ENCODE data around the gene TMPRSS4.
A peak's percentile ranks its signal among the peaks of the same experiment; 100 is the strongest.
"Not testable (repeated sequence)": the region's sequence is repeated elsewhere in the genome, so short reads cannot be mapped to it uniquely, and the experiment has no call there.

The TMPRSS4 gene

DNA sequence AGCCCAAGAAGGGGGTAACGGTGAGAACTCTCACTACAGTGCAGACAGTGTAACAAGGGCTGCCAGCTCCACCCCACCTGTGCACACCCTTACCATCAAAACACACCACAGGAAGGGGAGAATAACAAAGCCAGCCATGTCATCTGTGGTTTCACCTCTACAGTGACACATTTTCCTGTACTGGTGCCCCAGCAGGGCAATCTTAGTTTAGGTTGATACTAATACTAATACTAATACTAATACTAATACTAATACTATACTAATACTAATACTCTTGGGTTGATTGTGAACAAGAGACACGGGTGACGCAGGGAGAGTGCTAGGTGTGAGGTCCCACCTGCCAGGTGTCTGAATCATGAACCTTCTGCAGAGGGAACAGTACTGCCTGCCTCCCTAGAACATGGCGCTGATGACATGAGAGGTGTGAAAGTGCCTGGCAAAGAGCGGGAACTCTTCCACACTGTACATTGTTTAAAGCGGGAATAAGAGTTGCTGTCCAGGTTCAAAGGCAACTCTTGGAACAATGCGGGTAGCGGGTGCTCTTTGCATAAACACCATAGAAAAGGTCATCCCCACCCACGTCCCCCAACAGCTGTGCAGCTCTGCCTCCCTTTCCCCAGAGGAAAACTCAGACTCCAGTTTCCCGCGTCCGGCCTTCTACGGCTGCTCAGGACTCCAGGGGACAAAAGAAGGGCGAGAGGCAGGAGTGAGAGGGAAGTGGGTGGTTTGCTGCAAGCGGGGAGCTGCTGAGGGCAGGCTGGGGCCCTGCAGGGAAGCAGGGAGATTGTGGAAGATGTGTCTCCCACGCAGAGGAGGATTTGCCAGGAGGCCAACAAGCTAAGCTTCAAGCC, 25.0 kb upstream of the TMPRSS4 start:
- Mint-ChIP-seq H3K4me1 (ENCODE audit: low read depth) (peaks cover 59% of the 10 kb centered on the region), H3K27ac (peak overlapping the region; percentile 77), H3K4me3 (peak overlapping the region; percentile 44), H3K9me3 (no peaks in the 10 kb centered on the region), H3K36me3 (ENCODE audit: low read depth) (no peaks in the 10 kb centered on the region), H3K27me3 (no peaks in the 10 kb centered on the region)

DNA sequence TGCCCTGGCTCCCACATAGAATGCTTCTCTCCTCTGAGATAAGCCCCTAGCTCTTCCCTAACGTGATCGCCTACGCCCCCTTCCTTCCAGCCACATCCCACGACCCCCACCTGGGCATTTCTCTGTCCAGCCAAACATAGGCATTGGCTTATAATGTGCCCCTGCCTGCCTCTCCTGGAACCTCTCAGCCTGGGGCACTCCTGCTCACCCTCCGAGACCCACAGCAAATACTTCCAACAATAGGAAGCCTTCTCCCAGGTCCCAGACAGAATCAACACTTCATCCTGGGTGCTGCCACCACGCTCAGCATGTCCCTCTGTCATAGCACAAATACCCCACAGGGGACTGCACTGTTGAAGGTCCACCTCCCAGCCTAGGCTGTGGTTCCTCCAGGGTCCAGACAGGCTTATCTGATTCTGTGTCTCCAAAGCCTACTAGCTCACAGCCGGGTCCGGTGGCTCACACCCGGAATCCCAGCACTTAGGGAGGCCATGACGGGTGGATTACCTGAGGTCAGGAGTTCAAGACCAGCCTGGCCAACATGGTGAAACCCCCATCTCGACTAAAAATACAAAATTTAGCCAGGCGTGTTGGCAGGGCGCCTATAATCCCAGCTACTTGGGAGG, 24.2 kb upstream of the TMPRSS4 start:
- H3K9me3 Mint-ChIP-seq = no peaks in the 10 kb centered on the region
- H3K27me3 Mint-ChIP-seq = peaks cover 7% of the 10 kb centered on the region
- peak overlapping the region; percentile 59 for H3K27ac Mint-ChIP-seq
- no peak overlapping the region for H3K4me3 Mint-ChIP-seq
- H3K36me3 Mint-ChIP-seq (ENCODE audit: low read depth) = no peaks in the 10 kb centered on the region
- H3K4me1 Mint-ChIP-seq (ENCODE audit: low read depth) = peaks cover 50% of the 10 kb centered on the region

GRCh38 chr11:118054712-118055640, 21.9 kb upstream of the TMPRSS4 start:
- H3K4me3 Mint-ChIP-seq = no peak overlapping the region
- H3K4me1 Mint-ChIP-seq (ENCODE audit: low read depth) = peaks cover 32% of the 10 kb centered on the region
- H3K9me3 Mint-ChIP-seq = no peaks in the 10 kb centered on the region
- no peaks in the 10 kb centered on the region for H3K36me3 Mint-ChIP-seq (ENCODE audit: low read depth)
- H3K27me3 Mint-ChIP-seq = peaks cover 7% of the 10 kb centered on the region
- H3K27ac Mint-ChIP-seq = no peak overlapping the region

DNA sequence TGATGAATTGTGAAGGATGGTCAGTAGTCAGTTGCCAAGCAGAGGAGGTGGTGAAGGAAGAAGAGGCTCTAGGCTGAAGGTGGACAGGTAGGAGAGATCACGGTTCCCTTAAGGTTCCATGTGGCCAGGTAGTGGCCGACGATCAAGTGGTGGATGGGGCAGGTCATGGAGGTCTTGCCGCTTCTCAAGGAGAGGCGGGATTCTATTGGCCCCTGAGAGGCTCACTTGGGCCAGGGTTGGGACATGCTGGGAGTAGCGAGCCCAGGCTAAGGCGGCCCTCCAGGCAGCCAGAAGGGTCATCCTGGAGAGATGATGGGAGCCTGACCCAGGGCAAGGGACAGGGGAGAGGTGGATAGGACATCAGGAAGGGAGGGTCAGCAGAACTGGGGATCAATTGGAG, 20.9 kb upstream of the TMPRSS4 start:
- Mint-ChIP-seq H3K27me3 (peaks cover 7% of the 10 kb centered on the region), H3K36me3 (ENCODE audit: low read depth) (no peaks in the 10 kb centered on the region)

DNA sequence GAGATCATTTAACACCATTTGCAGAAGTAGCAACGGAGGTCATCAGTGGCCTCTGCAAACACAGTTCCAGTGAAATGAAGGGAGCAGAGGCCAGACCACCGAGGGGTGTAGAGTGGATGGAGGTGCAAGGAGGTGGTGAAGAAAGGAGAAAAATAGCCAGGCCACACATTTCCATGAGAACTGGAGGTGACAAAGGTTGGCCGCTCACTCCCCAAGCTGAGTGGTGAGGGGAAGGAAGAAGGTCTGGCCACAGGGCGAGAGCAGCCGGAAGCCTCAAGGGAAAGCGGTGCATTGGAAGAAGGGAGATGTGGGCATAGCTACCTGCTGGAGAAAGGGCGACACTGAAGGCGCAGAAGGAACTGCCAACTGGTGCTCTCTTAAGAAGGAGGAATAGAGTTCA, 20.1 kb upstream of the TMPRSS4 start:
- no peaks in the 10 kb centered on the region for H3K9me3 Mint-ChIP-seq
- H3K4me3 Mint-ChIP-seq = no peak overlapping the region
- H3K36me3 Mint-ChIP-seq (ENCODE audit: low read depth) = no peaks in the 10 kb centered on the region
- H3K27ac Mint-ChIP-seq = no peak overlapping the region
- peaks cover 14% of the 10 kb centered on the region for H3K4me1 Mint-ChIP-seq (ENCODE audit: low read depth)
- H3K27me3 Mint-ChIP-seq = peaks cover 7% of the 10 kb centered on the region

More for the DNA sequence above, 20.9 kb upstream of the TMPRSS4 start:
- peak overlapping the region; percentile 2 for H3K27ac Mint-ChIP-seq
- no peak overlapping the region for H3K4me3 Mint-ChIP-seq
- H3K9me3 Mint-ChIP-seq = no peaks in the 10 kb centered on the region
- peaks cover 22% of the 10 kb centered on the region for H3K4me1 Mint-ChIP-seq (ENCODE audit: low read depth)

GRCh38 chr11:118057251-118058145, 19.4 kb upstream of the TMPRSS4 start:
- H3K4me1 Mint-ChIP-seq (ENCODE audit: low read depth) = peaks cover 7% of the 10 kb centered on the region

GRCh38 chr11:118058311-118059245, 18.3 kb upstream of the TMPRSS4 start:
- H3K9me3 Mint-ChIP-seq = no peaks in the 10 kb centered on the region
- H3K4me1 Mint-ChIP-seq (ENCODE audit: low read depth) = no peaks in the 10 kb centered on the region
- H3K27me3 Mint-ChIP-seq = peaks cover 7% of the 10 kb centered on the region
- no peaks in the 10 kb centered on the region for H3K36me3 Mint-ChIP-seq (ENCODE audit: low read depth)
- no peak overlapping the region for H3K27ac Mint-ChIP-seq
- no peak overlapping the region for H3K4me3 Mint-ChIP-seq

More at GRCh38 chr11:118057251-118058145, 19.4 kb upstream of the TMPRSS4 start:
- Mint-ChIP-seq H3K4me3 (no peak overlapping the region), H3K9me3 (no peaks in the 10 kb centered on the region), H3K27ac (no peak overlapping the region), H3K36me3 (ENCODE audit: low read depth) (no peaks in the 10 kb centered on the region), H3K27me3 (peaks cover 7% of the 10 kb centered on the region)

GRCh38 chr11:118059246-118059940, 17.5 kb upstream of the TMPRSS4 start:
- Mint-ChIP-seq H3K4me1 (ENCODE audit: low read depth) (no peaks in the 10 kb centered on the region), H3K27ac (no peak overlapping the region), H3K27me3 (peaks cover 7% of the 10 kb centered on the region), H3K36me3 (ENCODE audit: low read depth) (no peaks in the 10 kb centered on the region), H3K9me3 (no peaks in the 10 kb centered on the region), H3K4me3 (no peak overlapping the region)

- H3K9me3 Mint-ChIP-seq = no peaks in the 10 kb centered on the region
- no peaks in the 10 kb centered on the region for H3K36me3 Mint-ChIP-seq (ENCODE audit: low read depth)
- no peak overlapping the region for H3K4me3 Mint-ChIP-seq
- H3K27me3 Mint-ChIP-seq = peaks cover 7% of the 10 kb centered on the region
- H3K27ac Mint-ChIP-seq = no peak overlapping the region
- H3K4me1 Mint-ChIP-seq (ENCODE audit: low read depth) = no peaks in the 10 kb centered on the region
These were observed 16.7 kb upstream of the TMPRSS4 start for GRCh38 chr11:118060081-118060661.

GRCh38 chr11:118060869-118061268, 16.0 kb upstream of the TMPRSS4 start:
- no peak overlapping the region for H3K4me3 Mint-ChIP-seq
- H3K36me3 Mint-ChIP-seq (ENCODE audit: low read depth) = no peaks in the 10 kb centered on the region
- no peaks in the 10 kb centered on the region for H3K4me1 Mint-ChIP-seq (ENCODE audit: low read depth)
- H3K27me3 Mint-ChIP-seq = peaks cover 7% of the 10 kb centered on the region
- H3K27ac Mint-ChIP-seq = no peak overlapping the region
- no peaks in the 10 kb centered on the region for H3K9me3 Mint-ChIP-seq

- Mint-ChIP-seq H3K4me3 (no peak overlapping the region), H3K27me3 (peaks cover 7% of the 10 kb centered on the region), H3K27ac (no peak overlapping the region), H3K4me1 (ENCODE audit: low read depth) (no peaks in the 10 kb centered on the region), H3K9me3 (no peaks in the 10 kb centered on the region), H3K36me3 (ENCODE audit: low read depth) (no peaks in the 10 kb centered on the region)
These were observed 15.2 kb upstream of the TMPRSS4 start for GRCh38 chr11:118061586-118062125.

DNA sequence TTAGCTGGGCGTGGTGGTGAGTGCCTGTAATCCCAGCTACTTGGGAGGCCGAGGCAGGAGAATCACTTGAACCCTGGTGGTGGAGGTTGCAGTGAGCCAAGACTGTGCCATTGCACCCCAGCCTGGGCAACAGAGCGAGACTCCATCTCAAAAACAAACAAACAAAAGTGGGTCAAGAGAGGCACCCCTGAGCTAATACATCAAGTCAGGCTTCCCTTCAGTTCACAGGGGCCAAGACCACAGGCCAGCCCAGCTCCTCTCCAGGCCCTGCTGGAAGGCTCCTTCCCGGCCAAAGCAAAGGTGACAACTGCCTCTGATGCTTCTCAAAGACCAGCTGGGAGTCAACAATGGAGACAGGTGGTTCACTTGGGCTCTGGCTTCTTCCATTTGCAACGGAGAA, 14.7 kb upstream of the TMPRSS4 start:
- not testable (repeated sequence) for H3K4me3 Mint-ChIP-seq

More for the DNA sequence above, 14.7 kb upstream of the TMPRSS4 start:
- not testable (repeated sequence) for H3K36me3 Mint-ChIP-seq (ENCODE audit: low read depth); H3K9me3 Mint-ChIP-seq; H3K27ac Mint-ChIP-seq; H3K4me1 Mint-ChIP-seq (ENCODE audit: low read depth); H3K27me3 Mint-ChIP-seq
